Tibial nerve (tissue), 4 donors: ENCODE measurements around the gene NAT8L. TPM values are rescaled to one million over a fixed set of nuclear protein-coding genes. Genes with fewer than 3 reads are reported as not detected.

ENCODE experiments used
- DNase-seq, 2 donors: peaks; one replicate each; pipeline ENCODE4 v3.0.0-alpha.2; 2019; ENCODE audit warnings: low spot score in 2 of 2
- H3K27ac ChIP-seq, 4 donors: fragments of 200-600 bp; sonication (generic) in 3 of 4; one replicate each; pipeline ENCODE4 v1.5.1; 2017 to 2019; ENCODE audit warnings: mild to moderate bottlenecking in 1 of 4
- H3K27me3 ChIP-seq, 2 donors: fragments of 200-600 bp; sonication (generic) in 1 of 2; one replicate each; pipeline versions ENCODE4 v1.5.1 to v1.6.0; 2017 to 2019
- H3K36me3 ChIP-seq, 3 donors: fragments of 200-600 bp; sonication (generic); one replicate each; pipeline ENCODE4 v1.5.1; 2018 to 2019
- H3K4me1 ChIP-seq, 4 donors: fragments of 200-600 bp; sonication (generic) in 3 of 4; one replicate each; pipeline ENCODE4 v1.5.1; 2017 to 2019
- H3K4me3 ChIP-seq, 4 donors: fragments of 200-600 bp; sonication (generic) in 3 of 4; one replicate each; pipeline ENCODE4 v1.5.1; 2017 to 2019; ENCODE audit warnings: mild to moderate bottlenecking in 1 of 4, moderate library complexity in 1 of 4
- H3K9me3 ChIP-seq, 4 donors: fragments of 200-600 bp; sonication (generic) in 3 of 4; one replicate each; pipeline ENCODE4 v1.5.1; 2017 to 2019
- EP300 ChIP-seq, 2 donors: sonication (generic); formaldehyde crosslinking; IDR thresholded peaks; one replicate each; pipeline ENCODE4 v1.6.1; 2017; ENCODE audit warnings: antibody characterized with exemption in 2 of 2, mild to moderate bottlenecking in 1 of 2
- POLR2A ChIP-seq, 2 donors: fragments of 450-650 bp; IDR thresholded peaks; one replicate each; pipeline ENCODE4 v1.6.1; 2017; ENCODE audit warnings: antibody characterized with exemption in 2 of 2, mild to moderate bottlenecking in 2 of 2, moderate library complexity in 2 of 2
- WGBS, 2 donors: methylation state at CpG; one replicate each; pipeline ENCODE4 v1.1.5; 2018; 5-methylcytosine and 5-hydroxymethylcytosine counted together
- total RNA-seq, 4 donors: library from RNA; depleted of rRNA; stranded (reverse); fragments of >200 nt; gene quantifications; one replicate each; pipeline ENCODE4 v1.1.0, GENCODE V29; 2016
- TF ChIP-seq, protein P1 (sequence below), 5 experiments: fragments of 200-600 bp in 3 of 5; fragments of 450-650 bp in 2 of 5; sonication (generic) in 3 of 5; IDR thresholded peaks; one replicate each; pipeline ENCODE4 v1.5.1; 2016 to 2019; ENCODE audit warnings: antibody characterized with exemption in 5 of 5, mild to moderate bottlenecking in 3 of 5, moderate library complexity in 2 of 5

NAT8L gene
- total RNA-seq, 4 donors from 2014 or later: 1.8 to 11.1 (median 5.6) TPM

DNA sequence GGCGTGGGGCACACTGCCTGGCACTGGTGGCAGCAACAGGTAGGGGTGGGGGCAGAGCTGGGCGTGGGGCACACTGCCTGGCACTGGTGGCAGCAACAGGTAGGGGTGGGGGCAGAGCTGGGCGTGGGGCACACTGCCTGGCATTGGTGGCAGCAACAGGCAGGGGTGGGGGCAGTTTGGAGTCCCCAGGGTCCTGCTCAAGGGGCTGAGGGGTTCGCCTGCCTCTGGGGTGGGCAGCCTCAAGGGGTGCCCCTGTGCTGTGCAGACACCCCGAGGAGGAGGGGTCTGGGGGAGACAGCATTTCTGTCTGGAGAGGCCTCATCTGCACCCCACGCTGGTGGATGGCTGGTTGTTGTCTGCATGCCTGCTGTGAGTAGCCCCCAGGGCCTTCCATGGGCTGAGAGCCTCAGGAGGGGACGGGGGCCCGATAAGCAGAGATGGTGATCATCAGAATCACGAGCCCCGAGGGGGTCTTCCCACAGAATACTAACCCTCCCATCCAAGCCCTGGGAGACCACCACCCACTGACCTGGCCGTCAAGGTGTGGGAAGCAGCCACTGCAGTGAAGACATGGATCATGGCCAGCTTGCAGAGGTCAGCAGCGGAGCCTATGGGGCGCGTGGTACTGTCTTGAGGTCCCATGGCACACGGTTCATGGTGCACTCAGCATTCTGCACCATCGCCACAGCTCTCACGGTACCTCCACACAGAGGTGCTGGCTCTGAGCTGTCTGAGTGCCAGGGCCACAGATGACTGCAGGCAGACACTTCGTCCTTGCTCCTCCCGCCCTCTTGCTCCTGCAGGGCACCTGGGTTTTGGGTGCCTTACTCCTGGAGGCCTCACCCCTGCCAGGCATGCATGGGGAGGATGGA is 21.5 kb downstream of the NAT8L start:
- Histone ChIP-seq H3K27ac (no peak overlapping the region), H3K9me3 (no peaks in the 10 kb centered on the region), H3K4me1 (no peaks in the 10 kb centered on the region), H3K36me3 (no peaks in the 10 kb centered on the region), H3K4me3 (no peak overlapping the region), H3K27me3 (no peaks in the 10 kb centered on the region)
- WGBS, 2 donors: 89 to 90% methylated on average over 14 to 19 of the region's 19 CpGs
- no peak for DNase-seq
- TF ChIP-seq EP300 (IDR thresholded peaks at IDR 0.05) (no peak), POLR2A (IDR thresholded peaks at IDR 0.05) (no peak)
- TF ChIP-seq, protein P1, sequence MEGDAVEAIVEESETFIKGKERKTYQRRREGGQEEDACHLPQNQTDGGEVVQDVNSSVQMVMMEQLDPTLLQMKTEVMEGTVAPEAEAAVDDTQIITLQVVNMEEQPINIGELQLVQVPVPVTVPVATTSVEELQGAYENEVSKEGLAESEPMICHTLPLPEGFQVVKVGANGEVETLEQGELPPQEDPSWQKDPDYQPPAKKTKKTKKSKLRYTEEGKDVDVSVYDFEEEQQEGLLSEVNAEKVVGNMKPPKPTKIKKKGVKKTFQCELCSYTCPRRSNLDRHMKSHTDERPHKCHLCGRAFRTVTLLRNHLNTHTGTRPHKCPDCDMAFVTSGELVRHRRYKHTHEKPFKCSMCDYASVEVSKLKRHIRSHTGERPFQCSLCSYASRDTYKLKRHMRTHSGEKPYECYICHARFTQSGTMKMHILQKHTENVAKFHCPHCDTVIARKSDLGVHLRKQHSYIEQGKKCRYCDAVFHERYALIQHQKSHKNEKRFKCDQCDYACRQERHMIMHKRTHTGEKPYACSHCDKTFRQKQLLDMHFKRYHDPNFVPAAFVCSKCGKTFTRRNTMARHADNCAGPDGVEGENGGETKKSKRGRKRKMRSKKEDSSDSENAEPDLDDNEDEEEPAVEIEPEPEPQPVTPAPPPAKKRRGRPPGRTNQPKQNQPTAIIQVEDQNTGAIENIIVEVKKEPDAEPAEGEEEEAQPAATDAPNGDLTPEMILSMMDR (IDR thresholded peaks at IDR 0.05): no peak

DNA sequence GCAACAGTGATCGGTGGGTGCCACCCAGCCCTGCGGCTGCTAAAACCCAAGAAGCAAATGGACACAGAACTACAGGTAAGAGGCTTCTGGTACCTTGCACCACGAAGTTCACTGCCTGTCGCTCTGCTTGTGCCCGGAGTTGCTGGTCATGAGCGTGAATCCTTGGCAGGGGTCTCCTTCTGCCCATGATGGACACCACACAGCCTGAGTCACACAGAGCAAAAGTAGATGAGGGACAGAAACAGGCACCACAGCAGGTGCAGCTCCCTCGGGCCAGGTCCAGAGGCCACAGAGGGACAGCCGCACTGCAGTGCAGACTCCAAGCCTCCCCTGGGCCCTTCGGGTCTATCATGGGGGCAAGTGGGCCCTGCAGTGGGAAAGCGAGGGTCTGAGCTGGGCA is 22.4 kb downstream of the NAT8L start:
- TF ChIP-seq, protein P1 (IDR thresholded peaks at IDR 0.05): no peak
- TF ChIP-seq EP300 (IDR thresholded peaks at IDR 0.05) (no peak), POLR2A (IDR thresholded peaks at IDR 0.05) (no peak)
- Histone ChIP-seq H3K9me3 (no peaks in the 10 kb centered on the region), H3K27me3 (no peaks in the 10 kb centered on the region), H3K27ac (no peak overlapping the region), H3K36me3 (no peaks in the 10 kb centered on the region), H3K4me1 (no peaks in the 10 kb centered on the region), H3K4me3 (no peak overlapping the region)
- DNase-seq: no peak
- 93 to 97% methylated on average over 10 of the region's 10 CpGs for WGBS, 2 donors

DNA sequence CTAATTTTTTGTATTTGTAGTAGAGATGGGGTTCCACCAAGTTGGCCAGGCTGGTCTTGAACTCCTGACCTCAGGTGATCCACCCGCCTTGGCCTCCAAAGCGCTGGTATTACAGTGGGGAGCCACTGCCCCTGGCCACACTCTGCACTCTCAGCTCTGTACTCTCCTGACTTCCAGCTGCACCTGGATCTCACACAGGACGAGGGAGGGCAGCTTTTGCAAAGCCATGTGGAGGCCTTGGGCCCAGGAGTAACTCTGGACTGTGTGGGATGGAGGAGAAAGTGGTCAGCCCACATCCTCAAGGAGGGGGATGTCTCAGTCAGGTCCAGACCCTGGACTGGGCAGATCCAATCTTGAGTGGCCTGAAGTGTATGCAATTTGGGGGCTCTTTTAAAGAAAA is 23.0 kb downstream of the NAT8L start:
- no peak for DNase-seq
- TF ChIP-seq EP300 (IDR thresholded peaks at IDR 0.05) (no peak), POLR2A (IDR thresholded peaks at IDR 0.05) (no peak)
- WGBS, 2 donors: 82 to 100% methylated on average over 2 to 3 of the region's 3 CpGs

DNA sequence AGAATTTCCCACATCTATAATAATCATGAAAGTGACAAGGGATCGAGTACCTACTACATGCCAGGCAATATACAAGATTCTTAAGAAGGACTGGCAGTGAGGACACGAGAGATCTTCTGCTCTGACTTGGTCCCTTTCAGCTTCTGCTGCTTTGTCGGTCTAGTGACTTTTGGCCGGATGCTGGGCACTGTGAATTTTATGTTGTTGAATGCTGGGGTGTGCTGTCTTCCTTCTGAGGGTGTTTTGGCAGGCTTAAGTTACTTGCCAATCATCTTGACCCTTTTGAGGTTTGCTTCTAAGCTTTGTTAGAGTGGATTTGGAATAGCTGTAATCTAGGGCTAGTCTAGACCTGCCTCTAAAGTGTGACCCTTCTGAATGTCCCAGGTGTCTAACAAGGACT is 23.5 kb downstream of the NAT8L start:
- no peaks in the 10 kb centered on the region for H3K9me3 ChIP-seq

More for the DNA sequence above, 23.0 kb downstream of the NAT8L start:
- Histone ChIP-seq H3K9me3 (no peaks in the 10 kb centered on the region), H3K27me3 (no peaks in the 10 kb centered on the region), H3K27ac (no peak overlapping the region), H3K4me1 (no peaks in the 10 kb centered on the region), H3K4me3 (no peak overlapping the region), H3K36me3 (no peaks in the 10 kb centered on the region)

DNA sequence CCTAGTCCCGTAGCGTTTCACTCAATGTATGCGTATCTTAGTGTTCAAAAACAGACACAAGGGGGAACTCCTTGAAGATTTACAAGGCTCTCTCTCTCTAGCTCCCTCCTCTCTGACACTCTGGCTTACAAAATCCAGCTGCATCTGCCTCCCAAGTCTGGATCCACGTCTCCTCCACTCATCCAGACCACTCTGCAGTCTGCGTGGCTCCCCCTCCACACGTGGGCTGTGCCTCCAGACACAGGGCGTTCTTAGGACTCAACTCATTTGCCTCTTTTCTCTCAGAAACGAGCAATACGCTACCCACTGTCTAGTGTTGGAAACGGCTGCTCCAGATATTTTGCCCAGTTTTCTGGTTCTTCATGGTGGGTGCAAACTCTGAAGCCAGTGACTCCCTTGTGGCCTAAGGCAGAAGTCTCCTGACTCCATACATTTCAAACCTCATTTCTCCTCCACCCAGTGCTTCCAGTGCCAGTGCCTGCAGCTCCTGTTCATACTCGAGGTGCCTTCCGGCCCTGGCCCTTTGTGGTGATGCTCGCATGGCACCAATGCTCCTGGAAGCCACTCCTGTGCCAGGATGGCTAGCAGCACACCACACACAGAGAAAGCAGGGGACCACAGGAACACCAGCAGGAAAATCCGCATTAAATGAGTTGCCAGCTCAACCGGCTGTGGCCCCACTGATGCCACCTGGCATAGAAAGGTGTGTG is 24.1 kb downstream of the NAT8L start:
- 85 to 87% methylated on average over 15 of the region's 15 CpGs for WGBS, 2 donors
- DNase-seq: no peak
- TF ChIP-seq, protein P1 (IDR thresholded peaks at IDR 0.05): no peak
- TF ChIP-seq POLR2A (IDR thresholded peaks at IDR 0.05): no peak
- TF ChIP-seq EP300 (IDR thresholded peaks at IDR 0.05): no peak
- H3K9me3 ChIP-seq: no peaks in the 10 kb centered on the region
- H3K4me3 ChIP-seq: no peak overlapping the region
- H3K27ac ChIP-seq: no peak overlapping the region
- H3K27me3 ChIP-seq: no peaks in the 10 kb centered on the region
- no peaks in the 10 kb centered on the region for H3K36me3 ChIP-seq
- no peaks in the 10 kb centered on the region for H3K4me1 ChIP-seq

More for the DNA sequence above, 23.5 kb downstream of the NAT8L start:
- Histone ChIP-seq H3K27me3 (no peaks in the 10 kb centered on the region), H3K4me3 (no peak overlapping the region), H3K36me3 (no peaks in the 10 kb centered on the region), H3K4me1 (no peaks in the 10 kb centered on the region), H3K27ac (no peak overlapping the region)
- WGBS, 2 donors: 89 to 90% methylated on average over 4 of the region's 4 CpGs
- TF ChIP-seq, protein P1 (IDR thresholded peaks at IDR 0.05): no peak
- TF ChIP-seq EP300 (IDR thresholded peaks at IDR 0.05) (no peak), POLR2A (IDR thresholded peaks at IDR 0.05) (no peak)
- DNase-seq: no peak
